WTC11 (cell line): ENCODE results near the gene CHFR. TPM values are rescaled to one million over a fixed set of nuclear protein-coding genes. Genes with fewer than 3 reads are reported as not detected.
"Not testable (repeated sequence)": the region's sequence is repeated elsewhere in the genome, so short reads cannot be mapped to it uniquely, and the experiment has no call there.

Source experiments
- ATAC-seq: fragments of 200-7000 bp; cut with Tn5 transposase; 2 replicates; pipeline ENCODE4 v1.10.0; 2021; ENCODE audit warnings: mild to moderate bottlenecking, moderate library complexity
- CTCF ChIA-PET: fragments of 300-600 bp; sonication (Branson Sonifier 250); formaldehyde crosslinking; loops from one replicate; lab custom pipeline; 2021; ENCODE audit warnings: antibody characterized with exemption; lab: Charles Lee
- POLR2A ChIA-PET: fragments of 350-600 bp; sonication (Branson Sonifier 250); formaldehyde crosslinking; loops from one replicate; lab custom pipeline; 2021; ENCODE audit warnings: antibody characterized with exemption; lab: Charles Lee
- DNase-seq: peaks from one replicate; pipeline ENCODE4 v3.0.0; 2021; ENCODE audit warnings: low spot score
- H3K27ac Mint-ChIP-seq: 2 replicates; pipeline ENCODE4 v1.8.0; 2021; ENCODE audit warnings: mixed read lengths
- H3K27me3 Mint-ChIP-seq: 2 replicates; pipeline ENCODE4 v1.8.0; 2021; ENCODE audit warnings: low read depth, mild to moderate bottlenecking, moderate library complexity, mixed read lengths
- H3K36me3 Mint-ChIP-seq: 2 replicates; pipeline ENCODE4 v1.8.0; 2021; ENCODE audit warnings: mixed read lengths
- H3K4me1 Mint-ChIP-seq: 2 replicates; pipeline ENCODE4 v1.8.0; 2022; ENCODE audit warnings: mixed read lengths
- H3K4me3 Mint-ChIP-seq: 2 replicates; pipeline ENCODE4 v1.8.0; 2021; ENCODE audit warnings: mild to moderate bottlenecking, moderate library complexity, mixed read lengths
- H3K9me3 Mint-ChIP-seq: 2 replicates; pipeline ENCODE4 v1.8.0; 2021; ENCODE audit warnings: mixed read lengths
- ATF6 ChIP-seq: sonication (generic); formaldehyde crosslinking; IDR thresholded peaks from 2 replicates; pipeline ENCODE4 v1.8.1; 2023; ENCODE audit warnings: mild to moderate bottlenecking, missing genetic modification reagents
- FOXJ3 ChIP-seq: sonication (generic); formaldehyde crosslinking; IDR thresholded peaks from 2 replicates; pipeline ENCODE4 v1.9.0; 2021; ENCODE audit warnings: missing genetic modification reagents, mild to moderate bottlenecking, borderline replicate concordance
- FOXP1 ChIP-seq: sonication (generic); formaldehyde crosslinking; IDR thresholded peaks from 2 replicates; pipeline ENCODE4 v1.8.0; 2022; ENCODE audit warnings: missing genetic modification reagents, mild to moderate bottlenecking, moderate library complexity, borderline replicate concordance
- IRF2 ChIP-seq: sonication (generic); formaldehyde crosslinking; IDR thresholded peaks from 2 replicates; pipeline ENCODE4 v1.8.0; 2022; ENCODE audit warnings: low read depth, missing genetic modification reagents, borderline replicate concordance
- PRDM15 ChIP-seq: sonication (generic); formaldehyde crosslinking; IDR thresholded peaks from 2 replicates; pipeline ENCODE4 v1.8.0; 2022; ENCODE audit warnings: missing genetic modification reagents
- PREB ChIP-seq: sonication (generic); formaldehyde crosslinking; IDR thresholded peaks from 2 replicates; pipeline ENCODE4 v1.8.1; 2022; ENCODE audit warnings: mild to moderate bottlenecking, missing genetic modification reagents, moderate library complexity, borderline replicate concordance
- SMAD3 ChIP-seq: sonication (generic); formaldehyde crosslinking; IDR thresholded peaks from 2 replicates; pipeline ENCODE4 v1.8.0; 2022; ENCODE audit warnings: missing genetic modification reagents, mild to moderate bottlenecking, borderline replicate concordance
- STAT6 ChIP-seq: sonication (generic); formaldehyde crosslinking; conservative IDR thresholded peaks from 2 replicates; pipeline ENCODE4 v1.8.1; 2023; ENCODE audit warnings: mild to moderate bottlenecking, low read depth, missing genetic modification reagents, moderate library complexity
- TP53 ChIP-seq: sonication (generic); formaldehyde crosslinking; IDR thresholded peaks from 2 replicates; pipeline ENCODE4 v1.8.1; 2023; ENCODE audit warnings: mild to moderate bottlenecking, missing genetic modification reagents
- ZNF317 ChIP-seq: sonication (generic); formaldehyde crosslinking; IDR thresholded peaks from 2 replicates; pipeline ENCODE4 v1.8.1; 2023; ENCODE audit warnings: low read depth, mild to moderate bottlenecking, moderate library complexity, missing genetic modification reagents, borderline replicate concordance
- total RNA-seq: library from RNA; stranded (reverse); gene quantifications from 3 replicates; pipeline ENCODE4 v1.2.3, GENCODE V29; 2021

Gene CHFR
- total RNA-seq, 1 experiment from 2014 or later: 58.7 TPM

- DNase-seq (no peak), ATAC-seq (no peak)
- H3K4me1 Mint-ChIP-seq: peaks cover 22% of the 10 kb centered on the region
- peak overlapping the region; percentile 98 for H3K27ac Mint-ChIP-seq
- peak overlapping the region; percentile 47; the same call in 1 of the 2 replicates for H3K4me3 Mint-ChIP-seq
- TF ChIP-seq FOXJ3 (no peak), STAT6 (CRISPR knock-in tag) (no peak), ZNF317 (CRISPR knock-in tag) (no peak), PREB (no peak)
- ChIA-PET POLR2A (interaction anchor here (1.0 kb wide), 1 partner anchor 10 kb away, joined by 3 read pairs; no protein-coding TSS in a partner anchor), CTCF (interaction anchor here (1.0 to 2.9 kb wide), 2 partner anchors 56 to 57 kb away, joined by 3 to 29 read pairs; no protein-coding TSS in a partner anchor)
- peaks cover 39% of the 10 kb centered on the region for H3K36me3 Mint-ChIP-seq
- H3K27me3 Mint-ChIP-seq: no peaks in the 10 kb centered on the region
- H3K9me3 Mint-ChIP-seq: no peaks in the 10 kb centered on the region
These were observed 38.9 kb downstream of the CHFR start for GRCh38 chr12:132848521-132848920.

- H3K27ac Mint-ChIP-seq: peak overlapping the region; percentile 98
- CTCF ChIA-PET: interaction anchor here (1.0 to 2.9 kb wide), 4 partner anchors 21 to 58 kb away, joined by 3 to 29 read pairs (median 4); partner anchors contain the start of gene CHFR
- H3K36me3 Mint-ChIP-seq: peaks cover 38% of the 10 kb centered on the region
- no peaks in the 10 kb centered on the region for H3K9me3 Mint-ChIP-seq
- peaks cover 22% of the 10 kb centered on the region for H3K4me1 Mint-ChIP-seq
- H3K27me3 Mint-ChIP-seq: no peaks in the 10 kb centered on the region
- POLR2A ChIA-PET: interaction anchor here (0.6 to 1.0 kb wide), 2 partner anchors 9 to 451 kb away, joined by 3 read pairs; no protein-coding TSS in a partner anchor
- 0 out of 2 replicates have a peak, but pooled peaks have one; percentile 31 for TF ChIP-seq TP53 (CRISPR knock-in tag)
- TF ChIP-seq ATF6 (CRISPR knock-in tag): no peak
- TF ChIP-seq FOXP1: 0 out of 2 replicates have a peak, but pooled peaks have one; percentile 46
- TF ChIP-seq, all 79 proteins: peak for 2
- peak overlapping the region; percentile 47 for H3K4me3 Mint-ChIP-seq
- ATAC-seq (peak; percentile 91), DNase-seq (peak; percentile 79)
These were observed 39.7 kb downstream of the CHFR start for GRCh38 chr12:132847363-132848356.

- DNase-seq, H3K27ac Mint-ChIP-seq, CTCF ChIA-PET, H3K4me3 Mint-ChIP-seq, H3K9me3 Mint-ChIP-seq, POLR2A ChIA-PET, H3K27me3 Mint-ChIP-seq, ATAC-seq: not testable (repeated sequence)
- Mint-ChIP-seq H3K4me1 (peaks cover 22% of the 10 kb centered on the region), H3K36me3 (peaks cover 47% of the 10 kb centered on the region)
These were observed 42.7 kb downstream of the CHFR start for GRCh38 chr12:132844681-132845080.

- no peak for ATAC-seq
- Mint-ChIP-seq H3K9me3 (no peaks in the 10 kb centered on the region), H3K4me3 (no peak overlapping the region), H3K36me3 (peaks cover 45% of the 10 kb centered on the region), H3K4me1 (peaks cover 10% of the 10 kb centered on the region), H3K27ac (peak overlapping the region; percentile 31; the same call in 1 of the 2 replicates), H3K27me3 (no peaks in the 10 kb centered on the region)
- DNase-seq: no peak
- CTCF ChIA-PET: no interaction called here
- POLR2A ChIA-PET: no interaction called here
- TF ChIP-seq STAT6 (CRISPR knock-in tag): no peak
- no peak for TF ChIP-seq SMAD3 (CRISPR knock-in tag)
- no peak for TF ChIP-seq PRDM15 (CRISPR knock-in tag)
- TF ChIP-seq IRF2 (CRISPR knock-in tag): no peak
These were observed 44.9 kb downstream of the CHFR start for GRCh38 chr12:132842449-132843045.
